CD4-positive, alpha-beta T cell treated with Interleukin-17A for 4 hours (primary cell): Measurements from ENCODE around the gene OR4D2.
A peak's percentile ranks its signal among the peaks of the same experiment; 100 is the strongest.

Experiments
- DNase-seq: peaks from one replicate; pipeline ENCODE4 v3.0.0-alpha.2; 2020; ENCODE audit warnings: mixed read lengths

OR4D2 gene

GRCh38 chr17:58176200-58176599 is 9.4 kb downstream of the OR4D2 start:
- no peak for DNase-seq

DNA sequence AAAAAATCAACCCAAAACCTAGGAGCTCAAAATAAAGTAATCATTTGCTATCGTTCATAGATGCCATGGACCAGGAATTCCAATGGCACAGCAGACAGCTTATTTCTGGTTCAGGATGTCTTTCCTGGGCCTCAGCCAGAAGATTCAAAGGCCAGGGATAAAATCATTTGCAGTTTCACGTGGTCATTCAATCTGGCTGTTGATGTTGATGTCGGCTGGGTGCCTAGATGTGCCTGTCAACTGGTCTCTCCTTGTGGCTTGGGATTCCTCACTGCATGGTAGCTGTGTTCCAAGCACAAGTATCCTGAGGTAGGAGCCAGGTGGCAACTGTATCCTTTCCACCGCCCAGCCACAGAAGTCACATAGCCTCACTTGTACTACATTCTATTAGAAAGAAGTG is 15.0 kb downstream of the OR4D2 start:
- no peak for DNase-seq

GRCh38 chr17:58183514-58183913 is 16.7 kb downstream of the OR4D2 start:
- no peak for DNase-seq

DNA sequence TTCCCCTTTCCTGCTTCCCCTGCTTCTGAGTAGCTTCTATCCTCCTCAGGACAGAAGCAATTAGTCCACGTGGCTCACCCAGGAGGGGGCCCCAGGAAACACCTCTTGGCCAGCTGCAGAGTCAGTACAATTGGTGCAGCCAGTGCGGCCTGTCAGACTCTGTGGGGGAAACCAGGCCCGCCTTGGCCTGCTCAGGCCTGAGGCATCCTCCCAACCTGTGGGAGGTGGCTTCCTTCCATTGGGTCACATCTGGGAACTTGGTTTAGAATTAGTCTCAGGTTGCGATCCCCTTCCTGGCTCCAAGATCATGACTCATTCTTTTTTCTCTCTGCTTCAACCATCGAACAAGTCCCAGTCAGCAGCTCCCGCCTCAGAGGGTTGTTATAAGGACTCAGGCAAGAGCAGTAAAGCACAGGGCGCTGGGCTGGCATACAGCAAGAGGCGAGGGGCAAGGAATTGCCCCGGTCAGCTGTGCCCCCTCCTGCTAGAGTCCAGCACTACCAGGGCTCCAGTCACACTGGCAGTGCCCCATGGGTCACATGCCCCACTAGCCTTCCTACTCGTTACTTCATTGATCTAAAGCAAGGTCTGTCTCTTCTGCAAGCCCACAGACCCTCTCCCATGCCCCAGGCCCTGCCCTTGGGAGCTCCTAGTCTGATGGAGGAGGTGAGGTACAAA is 17.7 kb downstream of the OR4D2 start:
- DNase-seq = no peak

GRCh38 chr17:58184986-58185761 is 18.4 kb downstream of the OR4D2 start:
- no peak for DNase-seq

- no peak for DNase-seq
These were observed 19.8 kb downstream of the OR4D2 start for GRCh38 chr17:58186591-58186990.

DNA sequence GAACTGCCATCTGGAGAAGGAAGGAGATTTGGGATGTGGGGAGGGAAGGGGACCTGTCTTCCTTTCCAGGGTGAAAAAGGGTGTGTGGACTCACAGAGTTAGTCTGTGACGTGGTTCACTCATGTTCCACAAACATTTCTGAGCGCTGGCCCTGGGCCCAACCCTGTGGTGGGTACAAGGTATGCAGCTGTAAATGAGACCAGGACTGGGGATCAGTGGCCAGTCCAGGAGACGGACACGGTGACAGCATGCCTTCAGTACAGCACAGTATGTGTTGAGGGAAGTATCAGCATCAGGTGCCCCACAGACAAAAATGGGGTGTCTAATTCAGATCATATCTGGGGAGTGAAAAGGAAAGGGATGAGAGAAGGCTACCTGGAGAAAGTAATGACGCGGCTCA is 20.3 kb downstream of the OR4D2 start:
- no peak for DNase-seq

GRCh38 chr17:58187675-58188074 is 20.9 kb downstream of the OR4D2 start:
- DNase-seq = no peak

DNA sequence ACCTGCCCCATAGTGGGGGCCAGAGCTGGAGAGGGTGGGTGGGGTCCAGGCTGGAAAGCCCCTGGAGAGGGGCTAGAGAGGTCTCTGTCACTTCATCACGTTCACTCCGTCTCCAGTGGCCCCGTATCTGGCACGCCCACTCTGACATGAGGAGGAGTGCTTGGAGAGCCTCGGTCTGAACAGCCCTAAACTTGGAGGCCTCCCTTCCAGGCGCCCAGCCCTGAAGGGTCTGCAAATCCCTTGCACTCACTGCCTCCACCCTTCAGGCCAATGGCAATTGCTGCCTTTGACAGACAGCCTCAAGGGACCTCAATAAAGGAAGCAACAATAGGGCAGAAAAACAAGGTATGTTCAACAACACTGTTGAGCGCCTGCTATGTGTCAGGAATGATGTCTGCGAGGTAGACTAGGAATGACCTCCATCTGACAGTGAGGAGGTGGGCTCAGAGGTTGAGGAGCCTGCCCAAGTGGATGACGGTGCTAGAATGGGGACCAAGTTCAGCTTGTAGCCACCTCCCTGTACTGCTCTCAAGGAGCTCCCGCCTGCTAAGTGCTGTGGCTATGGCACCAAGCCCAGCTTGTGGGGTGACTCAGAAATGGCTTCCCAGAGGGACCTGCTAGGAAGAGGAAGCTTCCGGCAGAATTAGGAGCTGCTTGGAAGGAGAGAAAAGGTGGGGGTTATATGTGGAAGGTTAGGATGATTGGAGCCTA is 22.8 kb downstream of the OR4D2 start:
- no peak for DNase-seq

- no peak for DNase-seq
These were observed 24.6 kb downstream of the OR4D2 start for GRCh38 chr17:58191241-58191896.

DNA sequence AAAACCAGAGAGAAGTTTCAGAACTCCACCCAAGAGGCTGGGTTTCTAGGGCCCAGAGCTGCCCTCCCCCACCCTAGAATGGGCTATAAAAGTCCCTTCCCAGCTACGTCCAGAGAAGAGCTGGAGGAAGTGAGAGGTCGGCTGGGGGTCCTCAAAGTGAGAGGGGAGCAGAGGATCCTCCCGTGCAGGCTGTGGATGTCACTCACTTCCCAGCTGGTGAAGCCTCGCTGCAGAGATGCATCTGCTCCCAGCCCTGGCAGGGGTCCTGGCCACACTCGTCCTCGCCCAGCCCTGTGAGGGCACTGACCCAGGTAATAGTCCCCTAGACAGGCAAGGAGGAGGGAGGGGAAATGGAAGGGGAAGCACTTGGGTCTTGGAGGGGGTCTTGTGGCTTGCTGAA is 25.8 kb downstream of the OR4D2 start, which contains the start of gene EPX:
Gene EPX, plus strand, starts transcription at position 115 of the 400 bp plus-strand sequence. Its CDS starts 121 bp downstream, at position 236.
- DNase-seq = no peak

DNA sequence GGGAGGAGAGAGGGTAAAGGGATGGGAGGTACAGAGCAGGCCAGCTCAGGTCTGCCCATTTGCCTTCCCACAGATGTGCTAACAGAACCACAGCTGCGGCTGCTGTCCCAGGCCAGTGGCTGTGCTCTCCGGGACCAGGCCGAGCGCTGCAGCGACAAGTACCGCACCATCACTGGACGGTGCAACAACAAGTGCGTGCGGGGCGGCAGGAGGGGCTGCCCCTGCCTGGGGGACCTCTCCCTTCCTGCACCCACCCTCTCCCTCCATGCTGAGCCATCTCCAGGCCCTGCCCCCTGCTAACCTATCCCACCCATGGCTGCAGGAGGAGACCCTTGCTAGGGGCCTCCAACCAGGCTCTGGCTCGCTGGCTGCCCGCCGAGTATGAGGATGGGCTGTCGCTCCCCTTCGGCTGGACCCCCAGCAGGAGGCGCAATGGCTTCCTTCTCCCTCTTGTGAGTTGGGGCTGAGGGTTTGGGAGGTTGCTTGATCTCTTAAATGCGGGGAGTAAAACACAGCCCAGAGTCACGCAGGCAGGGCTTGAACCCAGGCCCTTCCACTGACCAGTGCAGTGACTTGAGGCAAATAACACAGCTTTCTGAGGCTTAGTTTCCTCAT is 27.0 kb downstream of the OR4D2 start:
- no peak for DNase-seq

DNA sequence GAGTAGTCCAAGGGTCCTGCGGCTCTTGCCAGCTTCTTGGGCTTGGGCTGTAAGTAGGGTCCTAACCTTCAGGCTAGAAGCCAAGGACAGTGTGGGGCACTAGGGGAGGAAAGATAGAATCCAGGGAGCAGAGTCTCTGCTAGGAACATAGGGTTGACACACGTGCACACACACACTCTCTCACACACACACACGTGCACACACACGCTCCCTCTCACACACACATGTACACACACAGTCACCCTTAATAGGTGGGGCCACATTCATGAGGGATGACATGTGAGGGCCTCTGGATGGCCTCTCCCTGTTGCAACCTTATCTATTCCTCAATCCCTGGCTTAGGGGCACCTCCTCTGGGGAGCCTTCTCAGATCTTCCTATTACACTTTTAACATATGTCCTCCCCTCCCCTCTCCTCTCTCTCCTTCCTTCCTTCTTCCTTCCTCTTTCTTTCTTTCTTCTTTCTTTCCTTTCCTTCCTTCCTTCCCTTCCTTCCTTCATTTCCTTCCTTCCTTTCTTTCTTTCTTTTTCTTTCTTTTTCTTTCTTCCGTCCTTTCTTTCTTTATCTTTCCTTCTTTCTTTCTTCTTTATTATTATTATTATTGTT is 28.8 kb downstream of the OR4D2 start:
- no peak for DNase-seq

GRCh38 chr17:58196610-58197009 is 29.8 kb downstream of the OR4D2 start:
- no peak for DNase-seq

DNA sequence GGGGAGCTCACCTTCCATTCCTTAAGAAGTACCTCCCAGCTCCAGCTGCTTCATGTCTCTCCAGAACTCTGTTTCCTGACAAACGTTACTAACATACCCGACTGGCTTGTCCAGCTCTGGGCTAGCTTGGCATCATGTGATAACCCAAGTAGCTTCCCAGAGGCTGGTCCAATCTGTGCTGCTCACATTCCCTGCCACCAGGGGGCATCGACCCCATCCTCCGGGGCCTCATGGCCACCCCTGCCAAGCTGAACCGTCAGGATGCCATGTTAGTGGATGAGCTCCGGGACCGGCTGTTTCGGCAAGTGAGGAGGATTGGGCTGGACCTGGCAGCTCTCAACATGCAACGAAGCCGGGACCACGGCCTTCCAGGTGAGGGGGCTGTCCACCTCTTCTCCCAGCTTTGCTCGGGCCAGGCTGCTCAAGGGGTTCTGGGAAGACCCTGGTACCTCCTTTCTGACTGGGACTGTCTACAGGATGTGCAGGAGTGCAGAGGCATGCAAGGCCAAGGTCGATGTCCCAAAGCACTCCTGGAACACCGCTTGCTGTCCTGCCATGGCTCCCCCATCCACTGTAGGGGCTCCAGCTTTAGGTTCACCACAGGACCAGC is 33.3 kb downstream of the OR4D2 start:
- peak; percentile 68 for DNase-seq

- no peak for DNase-seq
These were observed 36.1 kb downstream of the OR4D2 start for GRCh38 chr17:58202859-58203258.

GRCh38 chr17:58204796-58205195 is 38.0 kb downstream of the OR4D2 start:
- no peak for DNase-seq

- no peak for DNase-seq
These were observed 39.2 kb downstream of the OR4D2 start for GRCh38 chr17:58205936-58206335.

DNA sequence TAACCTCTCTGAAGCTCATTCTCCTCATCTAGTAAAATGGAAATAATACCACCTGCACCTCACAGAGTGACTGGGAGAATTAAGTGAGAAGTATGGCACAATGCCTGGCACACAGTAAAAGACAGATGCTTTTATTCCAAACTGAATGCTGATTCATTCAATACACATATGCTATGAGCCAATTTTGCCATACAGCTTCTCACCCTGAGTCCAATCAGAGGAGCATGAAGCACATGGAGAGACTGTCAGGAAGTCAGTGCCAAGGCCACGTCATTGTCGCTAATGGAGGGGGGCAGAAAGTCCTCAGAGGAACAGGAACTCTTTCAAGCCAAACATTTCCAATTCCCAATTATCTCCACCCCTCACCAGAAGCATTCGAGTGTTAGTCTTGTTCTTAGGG is 40.7 kb downstream of the OR4D2 start:
- DNase-seq = no peak

DNA sequence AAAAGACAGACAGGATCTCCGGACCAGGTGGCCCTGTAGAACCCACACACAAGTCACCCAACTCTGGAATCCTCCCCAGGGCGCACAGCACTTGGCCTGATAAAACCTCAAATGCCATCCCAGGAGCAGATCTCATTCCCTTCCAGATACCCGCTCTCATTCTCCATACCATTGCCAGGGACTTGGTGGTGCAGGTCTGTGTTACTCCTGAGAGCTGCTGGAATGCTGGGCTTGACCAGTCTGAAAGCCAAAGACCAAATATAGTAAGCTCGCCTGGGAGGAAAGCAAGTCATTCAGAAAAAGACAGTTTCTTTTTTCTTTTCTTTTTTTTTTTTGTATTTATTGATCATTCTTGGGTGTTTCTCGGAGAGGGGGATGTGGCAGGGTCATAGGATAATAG is 41.6 kb downstream of the OR4D2 start:
- DNase-seq = no peak

GRCh38 chr17:58210922-58211321 is 44.1 kb downstream of the OR4D2 start:
- DNase-seq = no peak

- DNase-seq = no peak
These were observed 48.9 kb downstream of the OR4D2 start for GRCh38 chr17:58215685-58216084.
